ENCODE measurements around the gene KIR2DL4.
"Not testable (repeated sequence)": the region's sequence is repeated elsewhere in the genome, so short reads cannot be mapped to it uniquely, and the experiment has no call there.

KIR2DL4 gene

GRCh38 chr19:54828064-54828463 is 24.7 kb downstream of the KIR2DL4 start:
- H3K4me1 Mint-ChIP-seq (ENCODE audit: low read depth); H3K27ac Mint-ChIP-seq; H3K4me3 Mint-ChIP-seq; H3K9me3 Mint-ChIP-seq; H3K36me3 Mint-ChIP-seq (ENCODE audit: low read depth); H3K27me3 Mint-ChIP-seq (ENCODE audit: low read depth): not testable (repeated sequence)

- not testable (repeated sequence) for H3K4me3 Mint-ChIP-seq; H3K27ac Mint-ChIP-seq; H3K27me3 Mint-ChIP-seq (ENCODE audit: low read depth); H3K36me3 Mint-ChIP-seq (ENCODE audit: low read depth); H3K4me1 Mint-ChIP-seq (ENCODE audit: low read depth); H3K9me3 Mint-ChIP-seq
These were observed 29.1 kb downstream of the KIR2DL4 start, which contains the start of gene KIR2DS4 for GRCh38 chr19:54832496-54832895. Gene KIR2DS4, plus strand, starts transcription at chr19:54832676.

GRCh38 chr19:54835126-54835525 is 31.7 kb downstream of the KIR2DL4 start:
- H3K36me3 Mint-ChIP-seq (ENCODE audit: low read depth); H3K4me1 Mint-ChIP-seq (ENCODE audit: low read depth); H3K27me3 Mint-ChIP-seq (ENCODE audit: low read depth); H3K4me3 Mint-ChIP-seq; H3K27ac Mint-ChIP-seq; H3K9me3 Mint-ChIP-seq: not testable (repeated sequence)

- H3K9me3 Mint-ChIP-seq; H3K27ac Mint-ChIP-seq; H3K36me3 Mint-ChIP-seq (ENCODE audit: low read depth); H3K4me3 Mint-ChIP-seq; H3K4me1 Mint-ChIP-seq (ENCODE audit: low read depth); H3K27me3 Mint-ChIP-seq (ENCODE audit: low read depth): not testable (repeated sequence)
These were observed 34.1 kb downstream of the KIR2DL4 start for GRCh38 chr19:54837522-54837921.

- not testable (repeated sequence) for H3K36me3 Mint-ChIP-seq (ENCODE audit: low read depth); H3K27me3 Mint-ChIP-seq (ENCODE audit: low read depth); H3K9me3 Mint-ChIP-seq; H3K27ac Mint-ChIP-seq; H3K4me3 Mint-ChIP-seq; H3K4me1 Mint-ChIP-seq (ENCODE audit: low read depth)
These were observed 39.8 kb downstream of the KIR2DL4 start for GRCh38 chr19:54843171-54843570.

- H3K36me3 Mint-ChIP-seq (ENCODE audit: low read depth); H3K4me1 Mint-ChIP-seq (ENCODE audit: low read depth); H3K27ac Mint-ChIP-seq; H3K9me3 Mint-ChIP-seq; H3K27me3 Mint-ChIP-seq (ENCODE audit: low read depth); H3K4me3 Mint-ChIP-seq: not testable (repeated sequence)
These were observed 46.7 kb downstream of the KIR2DL4 start, which contains the start of gene KIR3DL2 for GRCh38 chr19:54850061-54850640. Gene KIR3DL2, plus strand, starts transcription at chr19:54850443. Its CDS starts 33 bp downstream, at chr19:54850476.

GRCh38 chr19:54850930-54851329 is 47.5 kb downstream of the KIR2DL4 start:
- no peaks in the 10 kb centered on the region for H3K36me3 Mint-ChIP-seq (ENCODE audit: low read depth)

GRCh38 chr19:54851353-54851752 is 47.9 kb downstream of the KIR2DL4 start:
- Mint-ChIP-seq H3K27ac (no peak overlapping the region), H3K27me3 (ENCODE audit: low read depth) (no peaks in the 10 kb centered on the region), H3K4me1 (ENCODE audit: low read depth) (no peaks in the 10 kb centered on the region)

More at GRCh38 chr19:54850930-54851329, 47.5 kb downstream of the KIR2DL4 start:
- no peaks in the 10 kb centered on the region for H3K9me3 Mint-ChIP-seq
- no peak overlapping the region for H3K4me3 Mint-ChIP-seq
- H3K27me3 Mint-ChIP-seq (ENCODE audit: low read depth), result no peaks in the 10 kb centered on the region
- H3K27ac Mint-ChIP-seq, result no peak overlapping the region
- H3K4me1 Mint-ChIP-seq (ENCODE audit: low read depth), result no peaks in the 10 kb centered on the region

GRCh38 chr19:54855241-54855640 is 51.8 kb downstream of the KIR2DL4 start:
- not testable (repeated sequence) for H3K36me3 Mint-ChIP-seq (ENCODE audit: low read depth); H3K27me3 Mint-ChIP-seq (ENCODE audit: low read depth); H3K4me1 Mint-ChIP-seq (ENCODE audit: low read depth); H3K9me3 Mint-ChIP-seq; H3K4me3 Mint-ChIP-seq; H3K27ac Mint-ChIP-seq

More at GRCh38 chr19:54851353-54851752, 47.9 kb downstream of the KIR2DL4 start:
- H3K36me3 Mint-ChIP-seq (ENCODE audit: low read depth), result no peaks in the 10 kb centered on the region
- no peaks in the 10 kb centered on the region for H3K9me3 Mint-ChIP-seq
- H3K4me3 Mint-ChIP-seq, result no peak overlapping the region

- H3K4me1 Mint-ChIP-seq (ENCODE audit: low read depth); H3K4me3 Mint-ChIP-seq; H3K36me3 Mint-ChIP-seq (ENCODE audit: low read depth); H3K27me3 Mint-ChIP-seq (ENCODE audit: low read depth); H3K27ac Mint-ChIP-seq; H3K9me3 Mint-ChIP-seq: not testable (repeated sequence)
These were observed 55.1 kb downstream of the KIR2DL4 start for GRCh38 chr19:54858476-54858875.

GRCh38 chr19:54859421-54859820 is 56.0 kb downstream of the KIR2DL4 start:
- H3K27ac Mint-ChIP-seq; H3K4me1 Mint-ChIP-seq (ENCODE audit: low read depth); H3K36me3 Mint-ChIP-seq (ENCODE audit: low read depth); H3K9me3 Mint-ChIP-seq; H3K27me3 Mint-ChIP-seq (ENCODE audit: low read depth); H3K4me3 Mint-ChIP-seq: not testable (repeated sequence)

GRCh38 chr19:54863459-54863858 is 60.0 kb downstream of the KIR2DL4 start:
- not testable (repeated sequence) for H3K4me1 Mint-ChIP-seq (ENCODE audit: low read depth); H3K36me3 Mint-ChIP-seq (ENCODE audit: low read depth); H3K4me3 Mint-ChIP-seq; H3K27me3 Mint-ChIP-seq (ENCODE audit: low read depth); H3K27ac Mint-ChIP-seq; H3K9me3 Mint-ChIP-seq

All from T-helper 1 cell treated with Interleukin-12 subunit alpha and Interleukin-12 subunit beta and Interleukin-4 antibody, amounts not matched to agents 30 μg/mL and 1 μg/mL, for 36 hours (primary cell).